DOHH2 (cell line): Measurements from ENCODE around the gene COMT.

Experiments
- H3F3A ChIP-seq: fragments of 200-600 bp; sonication (generic), shearing (Covaris generic); 2 replicates; pipeline ENCODE4 v1.6.0; 2016; ENCODE audit warnings: antibody characterized with exemption, mild to moderate bottlenecking; ENCODE audit not compliant: control insufficient read depth, insufficient read depth
- H3K27ac ChIP-seq: fragments of 200-600 bp; sonication (generic); 2 replicates; pipeline ENCODE4 v1.5.1; 2014; ENCODE audit warnings: low read depth, mild to moderate bottlenecking, low read length, moderate library complexity
- H3K27me3 ChIP-seq: fragments of 200-600 bp; sonication (generic); 2 replicates; pipeline ENCODE4 v1.6.1; 2014; ENCODE audit warnings: mild to moderate bottlenecking, low read length, mixed read lengths; ENCODE audit not compliant: control insufficient read depth
- H3K36me3 ChIP-seq: fragments of 200-600 bp; sonication (generic); 2 replicates; pipeline ENCODE4 v1.6.1; 2014; ENCODE audit warnings: mild to moderate bottlenecking, low read length, moderate library complexity, mixed read lengths; ENCODE audit not compliant: control insufficient read depth
- H3K4me1 ChIP-seq: fragments of 200-600 bp; sonication (generic); 2 replicates; pipeline ENCODE4 v1.6.1; 2014; ENCODE audit warnings: mild to moderate bottlenecking, low read length, mixed read lengths; ENCODE audit not compliant: control insufficient read depth
- H3K4me2 ChIP-seq: fragments of 200-600 bp; sonication (generic); 2 replicates; pipeline ENCODE4 v1.6.0; 2014; ENCODE audit warnings: mild to moderate bottlenecking, low read length, moderate library complexity
- H3K4me3 ChIP-seq: fragments of 200-600 bp; sonication (generic); 2 replicates; pipeline ENCODE4 v1.5.1; 2014; ENCODE audit warnings: mild to moderate bottlenecking, low read length, mixed read lengths
- H3K79me2 ChIP-seq: fragments of 200-600 bp; sonication (generic); 2 replicates; pipeline ENCODE4 v1.6.1; 2014; ENCODE audit warnings: mild to moderate bottlenecking, low read length, mixed read lengths; ENCODE audit not compliant: control insufficient read depth
- H3K9me2 ChIP-seq: fragments of 200-600 bp; sonication (generic); replicated peaks from 2 replicates; pipeline ENCODE4 v1.6.1; 2014; ENCODE audit warnings: mild to moderate bottlenecking, low read length, mixed read lengths; ENCODE audit not compliant: control insufficient read depth
- H3K9me3 ChIP-seq: fragments of 200-600 bp; sonication (generic); 2 replicates; pipeline ENCODE4 v1.6.1; 2014; ENCODE audit warnings: antibody characterized with exemption, low read length, mixed read lengths; ENCODE audit not compliant: control insufficient read depth, insufficient read depth
- H4K20me1 ChIP-seq: fragments of 200-600 bp; sonication (generic); 2 replicates; pipeline ENCODE4 v1.6.0; 2014; ENCODE audit warnings: low read depth, mild to moderate bottlenecking, antibody characterized with exemption, low read length, moderate library complexity; ENCODE audit not compliant: control insufficient read depth, insufficient read depth
- CTCF ChIP-seq: fragments of 200-600 bp; sonication (generic); IDR thresholded peaks from one replicate; pipeline ENCODE4 v1.5.1; 2014; ENCODE audit warnings: antibody characterized with exemption, mild to moderate bottlenecking, low read depth, low read length; ENCODE audit not compliant: poor library complexity, severe bottlenecking
- EZH2phosphoT487 ChIP-seq: fragments of 200-600 bp; sonication (generic); IDR thresholded peaks from 2 replicates; pipeline ENCODE4 v1.6.1; 2017; ENCODE audit warnings: borderline replicate concordance, mild to moderate bottlenecking, antibody characterized with exemption, low read length, moderate library complexity, mixed read lengths

Gene COMT

GRCh38 chr22:20000246-20001081 lies 58.9 kb downstream of the COMT start:
- Histone ChIP-seq H3K4me3 (no peak overlapping the region), H3K9me3 (peaks cover 17% of the 10 kb centered on the region), H3F3A (no peaks in the 10 kb centered on the region), H3K4me1 (no peaks in the 10 kb centered on the region), H3K4me2 (no peak overlapping the region), H4K20me1 (no peaks in the 10 kb centered on the region), H3K27ac (no peak overlapping the region), H3K9me2 (no peaks in the 10 kb centered on the region), H3K79me2 (no peaks in the 10 kb centered on the region), H3K36me3 (no peaks in the 10 kb centered on the region), H3K27me3 (peaks cover 5% of the 10 kb centered on the region; the same call in 1 of the 2 replicates)
- TF ChIP-seq CTCF (no peak), EZH2phosphoT487 (no peak)

GRCh38 chr22:20001082-20001638 lies 59.6 kb downstream of the COMT start:
- no peaks in the 10 kb centered on the region for H3K79me2 ChIP-seq
- no peak overlapping the region for H3K4me3 ChIP-seq
- no peaks in the 10 kb centered on the region for H3F3A ChIP-seq
- no peaks in the 10 kb centered on the region for H3K4me1 ChIP-seq
- H3K27ac ChIP-seq, result no peak overlapping the region
- no peaks in the 10 kb centered on the region for H3K9me2 ChIP-seq
- H4K20me1 ChIP-seq, result no peaks in the 10 kb centered on the region
- peaks cover 17% of the 10 kb centered on the region for H3K9me3 ChIP-seq
- no peak overlapping the region for H3K4me2 ChIP-seq
- H3K36me3 ChIP-seq, result no peaks in the 10 kb centered on the region
- TF ChIP-seq CTCF (no peak), EZH2phosphoT487 (no peak)
- H3K27me3 ChIP-seq, result peaks cover 5% of the 10 kb centered on the region; the same call in 1 of the 2 replicates

- Histone ChIP-seq H3K79me2 (no peaks in the 10 kb centered on the region), H4K20me1 (no peaks in the 10 kb centered on the region), H3K36me3 (no peaks in the 10 kb centered on the region), H3K4me1 (no peaks in the 10 kb centered on the region), H3K4me2 (no peak overlapping the region), H3F3A (no peaks in the 10 kb centered on the region), H3K9me3 (peaks cover 17% of the 10 kb centered on the region), H3K9me2 (no peaks in the 10 kb centered on the region), H3K4me3 (no peak overlapping the region), H3K27ac (no peak overlapping the region), H3K27me3 (peaks cover 5% of the 10 kb centered on the region; the same call in 1 of the 2 replicates)
- TF ChIP-seq EZH2phosphoT487 (no peak), CTCF (no peak)
Observed at GRCh38 chr22:20002128-20002527, 60.6 kb downstream of the COMT start.
